ENCODE data around the gene CHID1. TPM values are rescaled to one million over a fixed set of nuclear protein-coding genes. Genes with fewer than 3 reads are reported as not detected.

CHID1 gene
- total RNA-seq, 4 donors from 2014 or later: 36.0 to 55.3 (median 46.4) TPM

GRCh38 chr11:852762-853161, 57.8 kb downstream of the CHID1 start:
- no peak for TF ChIP-seq POLR2A (IDR thresholded peaks at IDR 0.05)
- no peak for TF ChIP-seq CTCF (IDR thresholded peaks at IDR 0.05)
- no peak for TF ChIP-seq EP300 (IDR thresholded peaks at IDR 0.05)
- TF ChIP-seq POLR2AphosphoS5 (IDR thresholded peaks at IDR 0.05): no peak
- Histone ChIP-seq H3K9me3 (no peaks in the 10 kb centered on the region), H3K4me1 (peaks cover 0 to 84% (median 34%) of the 10 kb centered on the region in 3 donors), H3K27me3 (peaks cover 15% of the 10 kb centered on the region), H3K27ac (peak overlapping the region in 2 of 4 donors; percentile 27 to 36), H3K36me3 (peaks cover 0 to 47% of the 10 kb centered on the region in 2 donors), H3K4me3 (no peak overlapping the region)
- WGBS, 2 donors (ENCODE audit: low coverage in 1 of 2): 80% methylated on average over 1 of the region's 15 CpGs; no CpG with 5 or more reads in 1 of the 2 donors
- no peak for ATAC-seq

DNA sequence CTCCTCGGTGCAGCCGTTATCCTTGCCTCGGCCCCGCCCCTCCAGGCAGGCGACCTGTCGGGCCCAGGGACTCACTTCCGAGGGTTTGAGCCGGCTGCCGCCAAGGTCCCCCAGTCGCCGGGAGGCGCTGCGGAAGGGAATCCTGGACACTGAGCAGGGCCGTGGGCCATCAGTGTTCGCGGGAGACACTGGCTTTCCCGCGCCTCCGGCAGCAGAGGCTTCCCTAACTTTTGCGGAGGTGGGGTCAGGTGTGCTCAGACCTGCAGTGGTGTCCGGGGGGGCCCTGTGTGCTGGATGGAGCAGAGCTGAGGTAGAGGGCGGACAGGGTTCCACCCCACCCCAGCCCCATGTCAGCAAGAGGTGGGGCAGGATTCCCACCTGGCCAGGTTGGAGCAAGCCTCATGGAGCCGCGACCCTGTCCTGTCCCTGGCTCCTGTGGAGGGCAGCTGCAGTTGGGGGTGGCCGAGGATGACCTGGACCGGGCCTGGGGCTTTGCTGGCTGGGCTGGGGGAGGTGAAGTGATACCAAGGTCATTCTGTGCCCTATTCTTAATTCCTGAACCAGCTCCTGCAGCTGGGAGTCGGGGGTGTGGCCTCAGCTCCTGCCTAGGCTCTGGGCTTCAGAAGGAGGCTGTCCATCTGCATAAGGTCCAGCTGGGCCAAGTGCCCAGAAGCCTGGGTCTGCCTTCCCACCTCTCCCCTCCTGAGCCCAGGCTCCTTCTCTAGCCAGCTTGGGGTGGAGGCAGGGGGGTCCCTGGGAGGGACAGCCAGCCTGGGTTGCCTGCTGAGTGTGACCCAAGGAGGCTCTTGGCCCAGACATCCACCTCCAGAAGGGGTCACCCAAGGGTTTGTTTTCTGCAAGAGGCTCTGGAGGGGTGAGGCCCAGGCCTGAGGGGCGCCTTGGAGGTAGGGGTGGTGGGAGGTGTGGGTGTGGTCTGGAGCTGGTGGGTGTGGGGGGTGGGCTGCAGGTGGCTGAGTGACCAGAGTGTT, 59.5 kb downstream of the CHID1 start:
- ATAC-seq: no peak
- TF ChIP-seq CTCF (IDR thresholded peaks at IDR 0.05) (no peak), EP300 (IDR thresholded peaks at IDR 0.05) (no peak), POLR2A (IDR thresholded peaks at IDR 0.05) (no peak), POLR2AphosphoS5 (IDR thresholded peaks at IDR 0.05) (no peak)
- 60% methylated on average over 1 of the region's 28 CpGs; no CpG with 5 or more reads in 1 of the 2 donors for WGBS, 2 donors (ENCODE audit: low coverage in 1 of 2)
- Histone ChIP-seq H3K36me3 (peaks cover 0 to 54% of the 10 kb centered on the region in 2 donors), H3K27me3 (peaks cover 16% of the 10 kb centered on the region), H3K4me1 (peaks cover 0 to 86% (median 37%) of the 10 kb centered on the region in 3 donors), H3K4me3 (peak overlapping the region in 1 of 2 donors; percentile 52), H3K27ac (peak overlapping the region in 2 of 4 donors; percentile 5 to 37), H3K9me3 (no peaks in the 10 kb centered on the region)

GRCh38 chr11:849951-850774, 60.4 kb downstream of the CHID1 start:
- peak overlapping the region in 1 of 2 donors; percentile 52 for H3K4me3 ChIP-seq
- H3K36me3 ChIP-seq: peaks cover 0 to 49% of the 10 kb centered on the region in 2 donors
- H3K4me1 ChIP-seq: peaks cover 0 to 95% (median 46%) of the 10 kb centered on the region in 3 donors
- H3K9me3 ChIP-seq: no peaks in the 10 kb centered on the region
- 8 to 80% methylated on average over 1 to 12 of the region's 97 CpGs for WGBS, 2 donors (ENCODE audit: low coverage in 1 of 2)
- no peak for ATAC-seq
- TF ChIP-seq EP300 (IDR thresholded peaks at IDR 0.05) (no peak), CTCF (IDR thresholded peaks at IDR 0.05) (no peak), POLR2AphosphoS5 (IDR thresholded peaks at IDR 0.05) (no peak), POLR2A (IDR thresholded peaks at IDR 0.05) (no peak)
- H3K27ac ChIP-seq: peak overlapping the region in 2 of 4 donors; percentile 5 to 37
- H3K27me3 ChIP-seq: peaks cover 16% of the 10 kb centered on the region

DNA sequence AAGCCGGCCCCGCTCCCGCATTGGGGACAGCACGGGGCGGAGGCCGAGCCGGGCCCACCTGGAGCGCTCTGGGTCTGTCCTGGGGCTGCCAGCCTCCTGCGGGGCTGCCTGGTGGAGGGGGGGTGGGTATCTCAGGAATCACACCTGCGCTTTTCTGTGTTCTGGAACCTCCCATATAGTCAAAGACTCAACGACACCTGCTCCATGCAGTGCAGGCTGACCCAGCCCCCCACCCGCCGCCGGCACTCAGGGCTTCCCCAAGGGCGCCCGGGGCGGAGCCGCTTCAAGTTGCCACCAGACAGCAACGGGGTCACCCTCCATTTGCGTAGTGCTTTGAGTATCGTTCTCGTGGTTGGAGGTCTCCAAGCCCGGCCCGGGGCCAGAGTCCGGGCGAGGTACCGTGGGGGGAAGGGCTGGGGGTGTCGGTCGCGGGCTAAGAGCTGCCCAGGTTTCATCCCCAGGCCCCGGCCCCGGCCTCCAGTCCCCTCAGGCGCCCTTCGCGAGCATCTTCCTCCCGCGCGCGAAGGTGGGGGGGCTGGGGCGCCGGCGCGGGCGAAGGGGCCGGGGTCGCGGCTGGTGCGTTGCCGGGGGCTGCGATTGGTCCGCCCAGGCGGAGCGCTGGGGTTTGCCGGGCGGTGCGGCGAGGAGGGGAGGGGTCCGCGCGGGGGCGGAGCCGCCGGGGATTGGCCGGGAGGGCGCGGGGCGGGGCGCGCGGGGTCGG, 61.3 kb downstream of the CHID1 start:
- Histone ChIP-seq H3K27ac (peak overlapping the region in 1 of 4 donors; percentile 61), H3K27me3 (peaks cover 16% of the 10 kb centered on the region), H3K4me3 (peak overlapping the region; percentile 17 to 52), H3K4me1 (peaks cover 0 to 99% (median 45%) of the 10 kb centered on the region in 3 donors), H3K9me3 (no peaks in the 10 kb centered on the region), H3K36me3 (peaks cover 0 to 41% of the 10 kb centered on the region in 2 donors)
- 7% methylated on average over 3 of the region's 71 CpGs; no CpG with 5 or more reads in 1 of the 2 donors for WGBS, 2 donors (ENCODE audit: low coverage in 1 of 2)
- TF ChIP-seq CTCF (IDR thresholded peaks at IDR 0.05) (no peak), EP300 (IDR thresholded peaks at IDR 0.05) (no peak), POLR2A (IDR thresholded peaks at IDR 0.05) (no peak), POLR2AphosphoS5 (IDR thresholded peaks at IDR 0.05) (no peak)
- ATAC-seq: no peak
